Bronchial epithelial cell (primary cell): ENCODE data around the gene LEMD2. TPM values are rescaled to one million over a fixed set of nuclear protein-coding genes. Genes with fewer than 3 reads are reported as not detected.

ENCODE experiments used
- DNase-seq: peaks from one replicate; pipeline ENCODE4 v3.0.0-alpha.2; 2010; ENCODE audit warnings: low read depth
- FAIRE-seq: peaks from 2 replicates; lab custom pipeline; 2011; peaks lifted over from hg19 to GRCh38; lab: Jason Lieb, UNC
- H3K27me3 ChIP-seq: 2 replicates; pipeline ENCODE4 v1.5.1; 2011; ENCODE audit warnings: low read length; ENCODE audit not compliant: control insufficient read depth, insufficient read depth
- H3K36me3 ChIP-seq: 2 replicates; pipeline ENCODE4 v1.5.1; 2011; ENCODE audit warnings: low read length; ENCODE audit not compliant: control insufficient read depth, insufficient read depth
- H3K4me3 ChIP-seq: 2 replicates; pipeline ENCODE4 v1.5.1; 2011; ENCODE audit warnings: mild to moderate bottlenecking, low read depth, low read length, control low read depth
- total RNA-seq: library from RNA; depleted of rRNA; stranded (reverse); fragments of >200 nt; gene quantifications from 2 replicates; pipeline ENCODE4 v1.2.1, GENCODE V29; 2014
- TF ChIP-seq, protein P1 (sequence below): IDR thresholded peaks from 2 replicates; pipeline ENCODE4 v1.5.1; 2011; ENCODE audit warnings: mild to moderate bottlenecking, moderate library complexity, low read length, control low read depth, inconsistent platforms; ENCODE audit not compliant: insufficient read depth, severe bottlenecking

The LEMD2 gene
- total RNA-seq, 1 donor from 2014 or later, result 66.9 TPM

DNA sequence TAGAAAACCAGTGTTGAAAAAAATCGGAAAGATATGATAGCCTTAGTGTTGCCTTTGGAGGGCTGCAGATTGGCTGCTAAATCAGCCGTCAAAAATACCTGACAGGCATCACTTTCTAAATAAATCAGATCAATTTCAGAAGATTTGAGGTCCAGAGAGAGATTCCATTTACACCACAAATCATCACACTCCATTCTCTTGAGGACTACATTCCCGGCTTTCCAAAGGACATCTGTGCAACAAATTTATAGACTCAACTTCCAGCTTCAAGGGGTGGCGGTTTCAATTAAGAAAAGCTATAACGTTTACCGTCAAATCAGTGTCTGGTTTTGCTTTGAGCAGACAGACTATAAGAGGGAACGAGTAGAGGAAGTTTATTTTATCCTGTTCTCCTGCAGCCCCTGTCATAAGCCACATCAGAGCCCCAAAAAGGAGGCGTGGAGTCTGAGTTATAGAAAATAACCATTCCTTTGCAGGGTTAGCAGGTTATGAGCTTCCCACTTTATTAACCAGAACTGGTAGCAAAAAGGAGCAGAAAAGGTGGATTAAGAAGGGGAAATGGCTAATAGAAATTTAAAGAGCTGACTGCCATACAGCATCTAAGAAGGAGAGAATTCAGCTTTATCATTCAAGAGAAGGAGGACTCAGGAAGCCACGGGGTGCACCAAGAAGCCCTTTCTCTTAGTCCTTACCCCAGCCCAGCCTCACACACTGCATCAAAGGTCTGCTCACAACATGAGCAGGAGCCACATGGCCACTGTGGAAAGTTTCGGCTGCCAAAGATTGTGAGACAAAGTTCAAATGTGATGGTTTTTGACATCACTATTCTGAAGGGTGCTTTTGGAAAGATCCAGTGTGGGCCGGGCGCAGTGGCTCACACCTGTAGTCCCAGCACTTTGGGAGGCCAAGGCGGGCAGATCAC, 64.6 kb downstream of the LEMD2 start:
- Histone ChIP-seq H3K4me3 (no peak overlapping the region), H3K36me3 (no peaks in the 10 kb centered on the region), H3K27me3 (peaks cover 6% of the 10 kb centered on the region)
- TF ChIP-seq, protein P1, sequence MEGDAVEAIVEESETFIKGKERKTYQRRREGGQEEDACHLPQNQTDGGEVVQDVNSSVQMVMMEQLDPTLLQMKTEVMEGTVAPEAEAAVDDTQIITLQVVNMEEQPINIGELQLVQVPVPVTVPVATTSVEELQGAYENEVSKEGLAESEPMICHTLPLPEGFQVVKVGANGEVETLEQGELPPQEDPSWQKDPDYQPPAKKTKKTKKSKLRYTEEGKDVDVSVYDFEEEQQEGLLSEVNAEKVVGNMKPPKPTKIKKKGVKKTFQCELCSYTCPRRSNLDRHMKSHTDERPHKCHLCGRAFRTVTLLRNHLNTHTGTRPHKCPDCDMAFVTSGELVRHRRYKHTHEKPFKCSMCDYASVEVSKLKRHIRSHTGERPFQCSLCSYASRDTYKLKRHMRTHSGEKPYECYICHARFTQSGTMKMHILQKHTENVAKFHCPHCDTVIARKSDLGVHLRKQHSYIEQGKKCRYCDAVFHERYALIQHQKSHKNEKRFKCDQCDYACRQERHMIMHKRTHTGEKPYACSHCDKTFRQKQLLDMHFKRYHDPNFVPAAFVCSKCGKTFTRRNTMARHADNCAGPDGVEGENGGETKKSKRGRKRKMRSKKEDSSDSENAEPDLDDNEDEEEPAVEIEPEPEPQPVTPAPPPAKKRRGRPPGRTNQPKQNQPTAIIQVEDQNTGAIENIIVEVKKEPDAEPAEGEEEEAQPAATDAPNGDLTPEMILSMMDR, result no peak
- DNase-seq, result no peak
- no peak for FAIRE-seq

GRCh38 chr6:33723371-33724085, 65.4 kb downstream of the LEMD2 start:
- H3K4me3 ChIP-seq, result no peak overlapping the region
- DNase-seq, result no peak
- TF ChIP-seq, protein P1, result no peak
- H3K27me3 ChIP-seq, result peaks cover 6% of the 10 kb centered on the region
- no peaks in the 10 kb centered on the region for H3K36me3 ChIP-seq
- no peak for FAIRE-seq

- Histone ChIP-seq H3K4me3 (no peak overlapping the region), H3K27me3 (peaks cover 6% of the 10 kb centered on the region), H3K36me3 (no peaks in the 10 kb centered on the region)
- DNase-seq (no peak), FAIRE-seq (no peak)
- TF ChIP-seq, protein P1, result no peak
These were observed 66.8 kb downstream of the LEMD2 start for GRCh38 chr6:33722103-33722623.

DNA sequence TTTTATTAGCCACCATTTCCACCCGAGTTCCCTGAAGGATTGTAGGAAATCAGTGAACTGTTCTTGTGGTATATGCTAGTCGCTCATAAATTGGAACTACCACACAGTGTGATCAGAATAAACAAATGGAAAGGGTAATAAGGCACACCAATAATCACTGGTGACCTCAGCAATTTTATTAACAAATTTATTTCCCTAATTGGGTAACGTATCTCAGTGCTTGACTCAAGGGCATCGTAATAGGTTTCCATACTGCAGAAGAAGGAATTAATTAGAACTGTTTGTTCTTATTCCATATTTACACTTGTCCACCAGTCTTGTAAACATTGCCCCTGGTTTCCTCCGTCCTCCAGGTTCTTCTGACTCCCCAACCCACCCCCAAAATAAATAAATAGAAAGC, 67.4 kb downstream of the LEMD2 start:
- DNase-seq (no peak), FAIRE-seq (no peak)
- TF ChIP-seq, protein P1, result no peak
- H3K27me3 ChIP-seq, result peaks cover 6% of the 10 kb centered on the region
- no peaks in the 10 kb centered on the region for H3K36me3 ChIP-seq
- H3K4me3 ChIP-seq, result no peak overlapping the region

Other genes with a start within 250 kb of the LEMD2 start
- 25.5 and 47.5 TPM in 2 replicates for gene BAK1, start 208.9 kb downstream of the LEMD2 start, total RNA-seq
- gene ITPR3, start 167.8 kb downstream of the LEMD2 start, total RNA-seq, result 66.6 and 95.6 TPM in 2 replicates
- 47.1 and 49.7 TPM in 2 replicates for gene UQCC2, start 77.4 kb downstream of the LEMD2 start, total RNA-seq
- gene IP6K3, start 42.2 kb downstream of the LEMD2 start, total RNA-seq, result under 0.01 and 0.13 TPM in 2 replicates
- not detected in 2 replicates for gene MLN, start 14.9 kb upstream of the LEMD2 start, total RNA-seq